Retinal pigment epithelial cell (primary cell): ENCODE data around the gene PHYHIPL.

Source experiments
- DNase-seq: peaks from one replicate; pipeline ENCODE4 v3.0.0-alpha.2; 2010; ENCODE audit warnings: low read depth
- H3K4me3 ChIP-seq: 2 replicates; pipeline ENCODE4 v1.5.1; 2011; ENCODE audit warnings: mild to moderate bottlenecking, low read length, control low read depth, moderate library complexity
- TF ChIP-seq, protein P1 (sequence below): conservative IDR thresholded peaks from 2 replicates; pipeline ENCODE4 v1.5.1; 2011; ENCODE audit warnings: low read depth, low read length, control low read depth, inconsistent platforms

PHYHIPL gene

GRCh38 chr10:59172567-59172966 is 3.9 kb upstream of the PHYHIPL start:
- no peak overlapping the region for H3K4me3 ChIP-seq
- no peak for DNase-seq
- TF ChIP-seq, protein P1, sequence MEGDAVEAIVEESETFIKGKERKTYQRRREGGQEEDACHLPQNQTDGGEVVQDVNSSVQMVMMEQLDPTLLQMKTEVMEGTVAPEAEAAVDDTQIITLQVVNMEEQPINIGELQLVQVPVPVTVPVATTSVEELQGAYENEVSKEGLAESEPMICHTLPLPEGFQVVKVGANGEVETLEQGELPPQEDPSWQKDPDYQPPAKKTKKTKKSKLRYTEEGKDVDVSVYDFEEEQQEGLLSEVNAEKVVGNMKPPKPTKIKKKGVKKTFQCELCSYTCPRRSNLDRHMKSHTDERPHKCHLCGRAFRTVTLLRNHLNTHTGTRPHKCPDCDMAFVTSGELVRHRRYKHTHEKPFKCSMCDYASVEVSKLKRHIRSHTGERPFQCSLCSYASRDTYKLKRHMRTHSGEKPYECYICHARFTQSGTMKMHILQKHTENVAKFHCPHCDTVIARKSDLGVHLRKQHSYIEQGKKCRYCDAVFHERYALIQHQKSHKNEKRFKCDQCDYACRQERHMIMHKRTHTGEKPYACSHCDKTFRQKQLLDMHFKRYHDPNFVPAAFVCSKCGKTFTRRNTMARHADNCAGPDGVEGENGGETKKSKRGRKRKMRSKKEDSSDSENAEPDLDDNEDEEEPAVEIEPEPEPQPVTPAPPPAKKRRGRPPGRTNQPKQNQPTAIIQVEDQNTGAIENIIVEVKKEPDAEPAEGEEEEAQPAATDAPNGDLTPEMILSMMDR, result no peak

DNA sequence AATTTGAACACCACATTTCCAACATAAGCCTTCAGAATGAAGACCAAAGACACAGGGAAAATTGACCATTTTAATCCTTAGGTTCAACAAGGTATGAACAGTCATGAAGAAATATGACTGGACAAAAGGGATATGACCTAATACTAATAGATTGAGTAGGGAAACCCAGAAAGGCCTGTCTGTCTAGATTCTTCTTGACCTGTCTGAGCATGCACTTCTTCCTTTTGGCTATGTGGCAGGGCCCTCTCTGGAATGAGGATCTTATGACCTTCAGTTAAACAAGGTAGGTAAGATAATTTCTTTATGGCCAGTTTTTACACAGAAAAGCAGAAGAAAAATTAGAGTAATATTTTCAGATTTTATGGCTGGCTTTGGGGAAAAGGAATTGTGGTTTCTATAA is 3.0 kb upstream of the PHYHIPL start:
- DNase-seq, result no peak
- TF ChIP-seq, protein P1, result no peak
- H3K4me3 ChIP-seq, result no peak overlapping the region

- peak overlapping the region; percentile 38 for H3K4me3 ChIP-seq
- no peak for DNase-seq
- TF ChIP-seq, protein P1, result no peak
Observed at GRCh38 chr10:59175538-59176240, 754 bp upstream of the PHYHIPL start.

DNA sequence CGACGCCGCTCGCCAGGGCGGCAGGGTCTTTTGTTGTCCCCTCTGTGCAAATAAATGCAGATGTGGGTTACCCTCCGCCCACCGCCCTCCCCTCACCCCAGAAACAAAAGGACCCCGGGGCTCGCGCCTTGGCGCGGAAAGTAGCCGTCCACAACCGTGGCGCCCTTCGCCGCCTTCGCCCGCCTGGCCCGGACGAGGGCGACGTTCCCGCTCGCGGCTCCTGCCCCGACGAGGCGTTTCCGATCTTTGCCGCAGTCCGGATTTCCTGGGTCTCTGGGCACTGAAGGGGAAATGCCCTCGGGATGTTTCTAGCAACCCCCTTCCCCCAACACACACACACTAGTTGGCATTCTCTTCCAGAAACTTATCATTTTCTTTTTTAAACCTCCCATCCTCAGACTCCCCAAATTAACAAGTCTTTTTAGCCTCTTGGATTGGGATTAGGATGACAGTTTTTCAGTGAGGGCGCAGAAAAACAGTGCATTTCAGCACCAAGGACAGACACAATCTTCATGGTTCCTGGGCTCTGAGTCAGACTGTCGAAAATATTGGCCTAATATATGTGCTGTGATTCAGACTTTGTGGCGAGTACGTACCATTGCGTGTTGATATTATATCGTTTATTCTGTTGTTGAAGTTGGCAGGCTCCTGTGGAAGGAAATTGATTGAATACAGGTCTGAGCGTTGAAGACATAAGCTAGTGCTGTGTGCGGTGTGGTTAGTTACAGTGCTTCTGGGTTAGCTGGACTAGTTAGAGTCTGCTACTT is 771 bp downstream of the PHYHIPL start:
- TF ChIP-seq, protein P1, result no peak
- H3K4me3 ChIP-seq, result peak overlapping the region; percentile 38
- DNase-seq, result peak; percentile 41

GRCh38 chr10:59177836-59178235 is 1.4 kb downstream of the PHYHIPL start:
- DNase-seq, result no peak
- TF ChIP-seq, protein P1, result no peak
- H3K4me3 ChIP-seq, result no peak overlapping the region

DNA sequence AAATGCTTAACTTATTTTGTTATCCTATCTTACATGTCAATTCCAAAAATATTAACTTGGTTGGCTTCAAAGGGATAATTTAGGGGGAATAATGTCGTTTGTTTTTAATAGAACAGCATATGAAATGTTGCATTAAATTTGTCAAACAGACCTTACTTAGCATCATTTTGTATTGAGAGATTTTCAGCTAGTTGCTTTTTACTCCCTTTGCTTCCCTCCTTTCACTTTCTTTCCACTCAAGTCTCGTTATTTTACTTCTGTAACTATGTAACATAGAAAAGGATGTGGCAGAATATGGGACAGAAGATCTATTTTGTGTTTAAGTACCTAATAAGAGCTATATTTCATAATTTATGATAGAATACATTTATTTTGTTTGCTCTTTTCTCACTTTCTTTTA is 2.6 kb downstream of the PHYHIPL start:
- TF ChIP-seq, protein P1, result no peak
- no peak for DNase-seq
- H3K4me3 ChIP-seq, result no peak overlapping the region
